ENCODE data around the gene LINS1.

DNA sequence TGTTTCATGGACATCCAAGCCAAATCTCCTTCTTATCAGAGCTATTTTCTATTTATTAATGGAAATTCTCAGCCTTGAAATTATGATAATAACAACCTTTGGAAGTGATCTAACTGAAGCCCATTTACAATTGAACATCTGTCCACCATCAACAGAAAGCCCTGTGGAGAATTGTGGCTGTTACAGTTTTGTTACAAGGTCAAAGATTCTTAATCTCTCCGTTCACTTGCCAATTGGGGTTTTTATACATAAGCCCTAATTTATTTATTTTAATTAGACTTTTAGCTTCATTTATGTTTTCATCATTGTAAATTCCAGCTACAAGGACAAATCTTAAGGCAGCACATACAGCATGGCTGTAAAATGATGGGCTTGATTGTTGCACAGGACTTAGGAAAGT lies 76.5 kb downstream of the LINS1 start:
- TF ChIP-seq CTCF (IDR thresholded peaks at IDR 0.05) (no peak), POLR2A (IDR thresholded peaks at IDR 0.05) (no peak)
